ENCODE data around the gene COQ10A. TPM values are rescaled to one million over a fixed set of nuclear protein-coding genes. Genes with fewer than 3 reads are reported as not detected.

COQ10A gene
- total RNA-seq (2014; rRNA removed; shearing (Covaris generic)) = 13.4 and 23.1 TPM in 2 replicates

GRCh38 chr12:56266693-56267442, at the start of gene COQ10A:
Gene COQ10A, plus strand, starts transcription at chr12:56266942. Its CDS starts 177 bp downstream, at chr12:56267119.
- peak; percentile 92 for DNase-seq (ENCODE audit: low read depth)

GRCh38 chr12:56219840-56220239, 46.9 kb upstream of the COQ10A start:
- no peak for DNase-seq (ENCODE audit: low read depth)

DNA sequence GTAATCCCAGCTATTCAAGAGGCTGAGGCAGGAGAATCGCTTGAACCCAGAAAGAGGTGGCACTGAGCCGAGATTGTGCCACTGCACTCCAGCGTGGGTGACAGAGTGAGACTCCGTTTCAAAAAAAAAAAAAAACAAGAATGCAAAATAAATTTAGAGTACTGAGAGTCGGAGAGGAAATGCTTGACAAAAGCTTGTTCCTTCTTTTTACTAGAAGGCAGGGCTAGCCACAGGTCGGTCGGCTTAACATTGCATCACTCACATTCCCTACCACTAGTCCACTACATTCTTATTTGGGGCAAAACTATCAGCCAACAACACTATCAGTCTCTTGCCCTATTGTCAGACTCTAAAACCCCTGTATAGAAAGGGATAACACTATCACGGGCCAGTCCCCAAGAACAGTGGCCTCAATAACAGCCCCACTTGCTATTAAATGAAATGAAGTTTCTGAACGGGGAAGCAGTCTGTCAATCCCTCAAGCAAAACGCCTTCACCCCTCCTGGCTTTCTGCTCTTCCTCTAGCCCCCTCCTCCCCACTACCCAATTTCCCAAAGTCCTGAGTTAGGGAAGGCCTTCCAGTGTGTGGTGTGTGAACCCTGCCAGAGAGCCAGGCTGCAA, 46.0 kb upstream of the COQ10A start:
- no peak for DNase-seq (ENCODE audit: low read depth)

DNA sequence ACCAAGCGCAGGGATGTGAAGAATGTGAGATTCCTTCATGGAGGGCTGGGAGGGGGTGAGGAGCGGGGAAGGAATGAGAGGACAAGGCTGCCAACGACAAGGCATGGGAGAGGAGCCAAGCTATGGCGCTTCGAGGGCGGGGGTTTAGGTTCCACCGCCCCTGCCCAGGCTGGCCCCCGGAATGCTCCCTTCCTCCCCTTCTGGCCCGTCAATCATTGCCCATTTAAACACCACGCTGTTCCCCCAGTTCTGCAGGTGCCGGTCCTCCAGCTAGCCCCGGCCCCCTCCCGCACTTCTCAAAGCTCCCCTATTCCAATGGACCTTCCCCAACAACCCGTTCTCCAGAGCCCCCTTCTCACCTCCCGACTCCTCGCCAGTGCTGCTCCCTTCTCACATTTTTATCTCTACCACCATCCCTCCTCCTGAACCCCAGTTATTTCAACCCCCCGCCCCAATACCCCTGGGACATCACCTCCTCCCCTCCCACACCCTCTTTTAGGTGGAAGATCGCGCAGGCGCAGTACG, 45.4 kb upstream of the COQ10A start:
- peak; percentile 65 for DNase-seq (ENCODE audit: low read depth)

GRCh38 chr12:56221757-56222530, 44.8 kb upstream of the COQ10A start, which contains the start of gene RNF41:
Gene RNF41, minus strand, starts transcription at chr12:56221922. Its CDS starts 7,875 bp downstream, at chr12:56214047.
- DNase-seq (ENCODE audit: low read depth) = peak; percentile 98

DNA sequence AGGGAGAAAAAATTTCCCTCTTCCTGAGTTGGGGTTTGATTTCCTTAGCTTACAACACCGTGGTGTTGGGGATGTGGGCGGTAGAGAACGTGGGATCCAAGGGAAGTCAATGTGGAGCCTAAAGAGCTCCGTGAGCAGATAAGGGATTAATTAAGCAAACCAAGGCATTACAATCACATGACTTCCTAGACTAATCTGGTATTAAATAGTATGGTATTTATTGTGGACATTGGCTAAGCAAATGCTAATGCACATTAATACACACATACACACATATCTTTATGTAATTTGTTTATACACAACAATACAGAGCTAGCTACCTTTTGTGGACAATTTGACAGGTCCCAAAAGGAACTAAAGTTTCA, 44.2 kb upstream of the COQ10A start:
- DNase-seq (ENCODE audit: low read depth) = no peak

- DNase-seq (ENCODE audit: low read depth) = no peak
These were observed 43.1 kb upstream of the COQ10A start for GRCh38 chr12:56223571-56224101.

GRCh38 chr12:56224102-56224701, 42.5 kb upstream of the COQ10A start, which contains the start of gene NABP2:
Gene NABP2, plus strand, starts transcription at chr12:56224342. Its CDS starts 515 bp downstream, at chr12:56224857.
- peak; percentile 99 for DNase-seq (ENCODE audit: low read depth)

DNA sequence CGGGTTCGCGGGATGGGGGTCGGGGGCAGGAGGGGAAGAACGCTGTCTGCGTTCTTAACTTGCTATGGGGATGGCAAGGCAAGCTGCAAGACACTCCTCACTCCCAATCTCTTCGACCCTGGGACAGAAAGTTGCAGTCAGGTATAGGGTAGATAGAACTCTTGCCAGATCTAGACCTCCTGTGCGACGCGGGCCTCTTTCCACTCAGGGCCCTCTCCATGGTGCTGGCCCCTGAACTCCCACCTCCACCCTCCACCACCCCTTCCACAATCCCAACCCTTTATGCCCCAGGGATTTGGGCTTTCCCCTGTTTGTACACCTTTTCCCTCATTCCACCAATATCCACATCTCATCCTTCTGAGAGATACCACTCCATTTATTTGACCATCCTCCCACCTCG, 41.8 kb upstream of the COQ10A start:
- no peak for DNase-seq (ENCODE audit: low read depth)

DNA sequence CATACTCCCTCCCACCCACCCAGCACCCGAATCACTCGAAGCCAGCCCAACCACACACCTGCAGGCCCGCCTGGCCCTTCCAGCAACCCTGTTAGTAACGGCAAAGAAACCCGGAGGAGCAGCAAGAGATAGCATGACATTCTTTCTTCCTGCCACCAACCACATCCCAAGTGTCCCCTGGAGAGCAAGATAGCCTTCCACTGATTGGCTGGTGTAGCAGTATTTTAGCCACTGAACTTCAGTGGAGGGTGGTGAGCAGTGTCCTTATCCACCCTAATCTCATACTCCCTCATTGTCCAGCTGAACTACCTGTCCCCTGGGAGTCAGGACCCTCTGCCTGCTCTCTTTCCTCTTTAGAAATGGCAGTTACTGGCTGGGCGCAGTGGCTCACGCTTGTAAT, 37.7 kb upstream of the COQ10A start:
- no peak for DNase-seq (ENCODE audit: low read depth)

GRCh38 chr12:56229916-56230431, 36.8 kb upstream of the COQ10A start, which contains the start of gene SLC39A5:
Gene SLC39A5, plus strand, starts transcription at chr12:56230051. Its CDS starts 1,224 bp downstream, at chr12:56231275.
- DNase-seq (ENCODE audit: low read depth) = no peak

DNA sequence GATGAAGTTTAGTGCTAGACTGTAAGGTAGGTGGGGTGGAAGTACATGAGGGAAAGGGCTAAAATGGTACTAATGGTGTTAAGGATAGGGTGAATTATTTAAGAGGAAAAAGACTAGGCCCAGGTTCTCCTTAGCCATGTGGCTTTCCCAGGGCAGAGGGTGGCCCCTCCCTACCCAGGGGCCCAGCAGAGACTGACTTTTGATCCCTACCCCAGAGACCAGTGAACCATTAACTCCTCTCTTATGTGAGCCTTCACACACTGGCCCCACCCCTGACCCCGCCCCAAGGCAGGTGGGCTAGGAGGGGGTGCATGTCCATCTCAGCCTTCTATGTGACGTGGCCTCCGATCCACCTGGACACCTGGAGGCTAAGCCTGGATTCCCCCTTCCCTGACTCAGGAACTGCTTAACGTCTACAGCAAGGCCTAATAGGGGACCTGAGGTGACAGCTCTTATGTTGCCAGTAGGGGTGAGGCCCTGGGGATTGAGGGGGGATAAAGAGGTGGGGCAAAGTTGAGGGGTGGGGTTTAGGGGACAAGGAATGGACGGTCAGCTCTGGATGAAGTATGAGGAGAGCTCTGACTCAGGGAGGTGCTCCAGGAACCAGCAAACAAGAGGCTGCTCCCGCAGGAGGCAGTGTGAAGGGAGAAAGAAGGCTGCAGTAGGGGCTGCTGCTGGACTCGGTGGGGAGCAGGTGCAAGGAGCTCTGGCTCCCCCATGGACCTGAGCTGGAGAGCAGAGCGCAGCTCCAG, 36.1 kb upstream of the COQ10A start:
- no peak for DNase-seq (ENCODE audit: low read depth)

GRCh38 chr12:56231184-56231582, 35.6 kb upstream of the COQ10A start:
- no peak for DNase-seq (ENCODE audit: low read depth)

- DNase-seq (ENCODE audit: low read depth) = no peak
These were observed 31.9 kb upstream of the COQ10A start for GRCh38 chr12:56234746-56235436.

GRCh38 chr12:56236091-56236490, 30.7 kb upstream of the COQ10A start:
- no peak for DNase-seq (ENCODE audit: low read depth)

DNA sequence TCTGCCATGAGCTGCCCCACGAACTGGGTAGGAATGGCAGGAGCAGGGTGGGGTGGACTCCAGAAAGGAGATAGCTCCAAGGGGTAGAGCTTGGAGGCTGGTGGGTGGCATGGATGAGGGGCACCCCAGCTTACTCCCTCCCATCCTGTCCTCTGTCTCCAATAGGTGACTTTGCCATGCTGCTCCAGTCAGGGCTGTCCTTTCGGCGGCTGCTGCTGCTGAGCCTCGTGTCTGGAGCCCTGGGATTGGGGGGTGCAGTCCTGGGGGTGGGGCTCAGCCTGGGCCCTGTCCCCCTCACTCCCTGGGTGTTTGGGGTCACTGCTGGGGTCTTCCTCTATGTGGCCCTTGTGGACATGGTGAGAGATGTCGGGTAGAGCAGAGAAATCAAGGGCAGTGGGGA, 29.8 kb upstream of the COQ10A start:
- no peak for DNase-seq (ENCODE audit: low read depth)

- DNase-seq (ENCODE audit: low read depth) = no peak
These were observed 29.2 kb upstream of the COQ10A start for GRCh38 chr12:56237552-56237951.

GRCh38 chr12:56241424-56242303, 25.1 kb upstream of the COQ10A start:
- no peak for DNase-seq (ENCODE audit: low read depth)

DNA sequence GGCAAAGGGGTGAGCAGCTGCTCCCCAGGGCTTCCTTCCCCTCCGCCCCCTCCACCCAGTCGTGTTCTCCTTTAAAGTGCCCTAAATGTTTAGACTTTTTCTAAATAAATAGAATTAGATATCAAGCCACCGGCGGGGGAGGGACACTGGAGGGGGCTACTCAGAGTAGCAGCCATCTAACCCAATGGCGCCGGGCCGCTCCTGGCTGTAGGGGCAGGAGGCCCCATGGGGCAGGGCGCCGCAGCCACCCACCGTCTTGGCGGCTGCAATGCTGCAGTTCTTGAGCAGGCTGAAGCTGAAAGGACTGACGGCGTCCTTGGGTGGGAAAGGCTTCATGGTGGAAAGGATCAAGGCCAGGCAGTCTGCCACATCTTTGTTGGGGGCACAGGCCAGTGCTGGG, 23.8 kb upstream of the COQ10A start:
- no peak for DNase-seq (ENCODE audit: low read depth)

Data from Daoy (cell line).